ENCODE data around the gene RAPGEF4. TPM values are rescaled to one million over a fixed set of nuclear protein-coding genes. Genes with fewer than 3 reads are reported as not detected.
A peak's percentile ranks its signal among the peaks of the same experiment; 100 is the strongest.

RAPGEF4 gene
- total and polyA plus RNA-seq, 9 of the 15 experiments (the other 6 are each of a cell fraction or from before 2014, with no cell fraction given) = 0.04 to 0.33 (median 0.13) TPM; not detected in 6

DNA sequence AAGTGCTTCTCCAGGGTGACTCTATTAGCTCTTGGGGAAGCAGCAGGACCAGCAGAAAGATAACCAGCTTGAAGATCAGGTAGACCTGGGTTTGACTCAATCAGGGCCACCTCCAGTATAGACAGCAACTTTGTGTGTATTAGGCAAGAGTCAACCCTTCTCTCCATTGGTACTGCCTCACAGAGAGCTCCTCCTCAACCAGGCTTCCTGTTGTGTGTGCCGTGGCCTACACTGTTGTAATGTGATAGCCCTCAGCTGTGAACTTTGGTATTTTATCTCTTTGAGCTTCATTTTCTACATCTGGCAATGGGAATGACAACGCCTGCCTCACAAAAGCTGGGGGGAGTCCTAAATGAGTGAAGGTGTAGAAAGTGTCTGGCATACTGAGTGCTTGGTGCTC lies 323.0 kb downstream of the RAPGEF4 start:
- H4K20me1 ChIP-seq (replicated peaks; ENCODE audit: control insufficient read depth, insufficient read depth, low read length) = no peaks in the 10 kb centered on the region
- ATAC-seq (peak; percentile 79), DNase-seq (ENCODE audit: extremely low read depth in 1 of 4, low spot score in 3 of 4) (no peak), FAIRE-seq (no peak)
- H3K36me3 ChIP-seq (ENCODE audit: control insufficient read depth, insufficient read depth, low read length) = no peaks in the 10 kb centered on the region
- H3K79me2 ChIP-seq (ENCODE audit: control insufficient read depth, insufficient read depth, low read length) = no peaks in the 10 kb centered on the region
- in situ Hi-C loops (cut with MboI) (no loop called here), intact Hi-C loops (cut with micrococcal nuclease) (no loop called here)
- no peak overlapping the region for H3K4me3 ChIP-seq
- no peak overlapping the region for H3K27ac ChIP-seq (ENCODE audit: extremely low read depth, low read depth, low read length)
- H3K4me1 ChIP-seq (replicated peaks in 1 of 2; ENCODE audit: control insufficient read depth in 2 of 2, insufficient read depth in 2 of 2, low read length in 2 of 2) = no peaks in the 10 kb centered on the region
- H3K4me2 ChIP-seq (ENCODE audit: insufficient read depth, low read length) = no peak overlapping the region
- peaks cover 19 to 28% of the 10 kb centered on the region in 2 experiments; a peak in 4 of 5 replicates for H3K27me3 ChIP-seq (ENCODE audit: control insufficient read depth in 2 of 2, insufficient read depth in 2 of 2, low read length in 2 of 2)
- POLR2A ChIA-PET = interaction anchor here (0.8 kb wide), 1 partner anchor 16 kb away, joined by 3 read pairs; no protein-coding TSS in a partner anchor
- CTCF ChIA-PET (ENCODE audit: low intra/inter-chr PET ratio) = interaction anchor here (1.0 kb wide), 1 partner anchor 17 kb away, joined by 3 read pairs; no protein-coding TSS in a partner anchor
- no peaks in the 10 kb centered on the region for H3K9me3 ChIP-seq (replicated peaks; ENCODE audit: control insufficient read depth, insufficient read depth, low read depth, low read length)
- 3% methylated on average over 2 of the region's 2 CpGs for WGBS (ENCODE audit: insufficient coverage, low coverage, missing lambda C conversion rate)
- no peaks in the 10 kb centered on the region for H3K9me1 ChIP-seq (ENCODE audit: control insufficient read depth, insufficient read depth, low read length)
- no peak overlapping the region for H2AFZ ChIP-seq (ENCODE audit: low read depth, low read length)
- H3K9ac ChIP-seq (ENCODE audit: insufficient read depth in 1 of 2, low read depth in 2 of 2, low read length in 2 of 2) = no peak overlapping the region
- no TSS peak for BruUV-seq (replicated peaks)
- TF ChIP-seq, protein P1, sequence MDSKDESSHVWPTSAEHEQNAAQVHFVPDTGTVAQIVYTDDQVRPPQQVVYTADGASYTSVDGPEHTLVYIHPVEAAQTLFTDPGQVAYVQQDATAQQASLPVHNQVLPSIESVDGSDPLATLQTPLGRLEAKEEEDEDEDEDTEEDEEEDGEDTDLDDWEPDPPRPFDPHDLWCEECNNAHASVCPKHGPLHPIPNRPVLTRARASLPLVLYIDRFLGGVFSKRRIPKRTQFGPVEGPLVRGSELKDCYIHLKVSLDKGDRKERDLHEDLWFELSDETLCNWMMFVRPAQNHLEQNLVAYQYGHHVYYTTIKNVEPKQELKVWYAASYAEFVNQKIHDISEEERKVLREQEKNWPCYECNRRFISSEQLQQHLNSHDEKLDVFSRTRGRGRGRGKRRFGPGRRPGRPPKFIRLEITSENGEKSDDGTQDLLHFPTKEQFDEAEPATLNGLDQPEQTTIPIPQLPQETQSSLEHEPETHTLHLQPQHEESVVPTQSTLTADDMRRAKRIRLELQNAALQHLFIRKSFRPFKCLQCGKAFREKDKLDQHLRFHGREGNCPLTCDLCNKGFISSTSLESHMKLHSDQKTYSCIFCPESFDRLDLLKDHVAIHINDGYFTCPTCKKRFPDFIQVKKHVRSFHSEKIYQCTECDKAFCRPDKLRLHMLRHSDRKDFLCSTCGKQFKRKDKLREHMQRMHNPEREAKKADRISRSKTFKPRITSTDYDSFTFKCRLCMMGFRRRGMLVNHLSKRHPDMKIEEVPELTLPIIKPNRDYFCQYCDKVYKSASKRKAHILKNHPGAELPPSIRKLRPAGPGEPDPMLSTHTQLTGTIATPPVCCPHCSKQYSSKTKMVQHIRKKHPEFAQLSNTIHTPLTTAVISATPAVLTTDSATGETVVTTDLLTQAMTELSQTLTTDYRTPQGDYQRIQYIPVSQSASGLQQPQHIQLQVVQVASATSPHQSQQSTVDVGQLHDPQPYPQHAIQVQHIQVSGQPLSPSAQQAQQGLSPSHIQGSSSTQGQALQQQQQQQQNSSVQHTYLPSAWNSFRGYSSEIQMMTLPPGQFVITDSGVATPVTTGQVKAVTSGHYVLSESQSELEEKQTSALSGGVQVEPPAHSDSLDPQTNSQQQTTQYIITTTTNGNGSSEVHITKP (IDR thresholded peaks at IDR 0.05; ENCODE audit: partially characterized antibody) = peak; percentile 60
- TF ChIP-seq, protein P2, sequence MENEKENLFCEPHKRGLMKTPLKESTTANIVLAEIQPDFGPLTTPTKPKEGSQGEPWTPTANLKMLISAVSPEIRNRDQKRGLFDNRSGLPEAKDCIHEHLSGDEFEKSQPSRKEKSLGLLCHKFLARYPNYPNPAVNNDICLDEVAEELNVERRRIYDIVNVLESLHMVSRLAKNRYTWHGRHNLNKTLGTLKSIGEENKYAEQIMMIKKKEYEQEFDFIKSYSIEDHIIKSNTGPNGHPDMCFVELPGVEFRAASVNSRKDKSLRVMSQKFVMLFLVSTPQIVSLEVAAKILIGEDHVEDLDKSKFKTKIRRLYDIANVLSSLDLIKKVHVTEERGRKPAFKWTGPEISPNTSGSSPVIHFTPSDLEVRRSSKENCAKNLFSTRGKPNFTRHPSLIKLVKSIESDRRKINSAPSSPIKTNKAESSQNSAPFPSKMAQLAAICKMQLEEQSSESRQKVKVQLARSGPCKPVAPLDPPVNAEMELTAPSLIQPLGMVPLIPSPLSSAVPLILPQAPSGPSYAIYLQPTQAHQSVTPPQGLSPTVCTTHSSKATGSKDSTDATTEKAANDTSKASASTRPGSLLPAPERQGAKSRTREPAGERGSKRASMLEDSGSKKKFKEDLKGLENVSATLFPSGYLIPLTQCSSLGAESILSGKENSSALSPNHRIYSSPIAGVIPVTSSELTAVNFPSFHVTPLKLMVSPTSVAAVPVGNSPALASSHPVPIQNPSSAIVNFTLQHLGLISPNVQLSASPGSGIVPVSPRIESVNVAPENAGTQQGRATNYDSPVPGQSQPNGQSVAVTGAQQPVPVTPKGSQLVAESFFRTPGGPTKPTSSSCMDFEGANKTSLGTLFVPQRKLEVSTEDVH (IDR thresholded peaks at IDR 0.05; ENCODE audit: low read depth, partially characterized antibody) = no peak
- TF ChIP-seq, protein P3, sequence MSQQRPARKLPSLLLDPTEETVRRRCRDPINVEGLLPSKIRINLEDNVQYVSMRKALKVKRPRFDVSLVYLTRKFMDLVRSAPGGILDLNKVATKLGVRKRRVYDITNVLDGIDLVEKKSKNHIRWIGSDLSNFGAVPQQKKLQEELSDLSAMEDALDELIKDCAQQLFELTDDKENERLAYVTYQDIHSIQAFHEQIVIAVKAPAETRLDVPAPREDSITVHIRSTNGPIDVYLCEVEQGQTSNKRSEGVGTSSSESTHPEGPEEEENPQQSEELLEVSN (IDR thresholded peaks at IDR 0.05; ENCODE audit: borderline replicate concordance in 1 of 2, extremely low read depth in 1 of 2, insufficient read depth in 1 of 2, insufficient read length in 1 of 2, low read depth in 1 of 2, low read length in 1 of 2, poor library complexity in 1 of 2, severe bottlenecking in 1 of 2) = no peak
- TF ChIP-seq EGR1 (conservative IDR thresholded peaks at IDR 0.05) = no peak
- TF ChIP-seq ZNF830 (CRISPR knock-in tag; IDR thresholded peaks at IDR 0.05) = no peak
- TF ChIP-seq CBFA2T3 (IDR thresholded peaks at IDR 0.05) = peak; percentile 55; the same call in 1 of the 2 replicates
- no peak for TF ChIP-seq NFATC3 (IDR thresholded peaks at IDR 0.05)
- TF ChIP-seq ETS2 (tag; IDR thresholded peaks at IDR 0.05; ENCODE audit: borderline replicate concordance, poor library complexity, severe bottlenecking) = no peak
- TF ChIP-seq TEAD4 (IDR thresholded peaks at IDR 0.05; ENCODE audit: low read length) = 0 out of 2 replicates have a peak, but pooled peaks have one; percentile 15
- TF ChIP-seq TEAD4 (CRISPR knock-in tag; IDR thresholded peaks at IDR 0.05; ENCODE audit: borderline replicate concordance) = no peak
- no peak for TF ChIP-seq TGIF2 (CRISPR knock-in tag; IDR thresholded peaks at IDR 0.05)
- peak; percentile 31 for TF ChIP-seq CBFA2T2 (conservative IDR thresholded peaks at IDR 0.05)
- no peak for TF ChIP-seq CBX8 (IDR thresholded peaks at IDR 0.05; ENCODE audit: borderline replicate concordance, extremely low read depth, low read depth, low read length, poor library complexity, severe bottlenecking)

Measured in K562 (cell line).